Endothelial cell of umbilical vein (primary cell): ENCODE data around the gene GABRB2. TPM values are rescaled to one million over a fixed set of nuclear protein-coding genes. Genes with fewer than 3 reads are reported as not detected.

ENCODE experiments used
- BruUV-seq: library from RNA; stranded (reverse); fragments of 400-500 nt; replicated peaks from 2 replicates; lab custom pipeline; 2021; lab: Mats Ljungman, UMichigan
- CTCF ChIA-PET: fragments of 300-600, 350-600 bp; sonication (Branson Sonifier 250); formaldehyde crosslinking; loops from one replicate; lab custom pipeline; 2021; ENCODE audit warnings: antibody characterized with exemption, inconsistent platforms; lab: Charles Lee
- POLR2A ChIA-PET: fragments of 300-600, 350-600 bp; sonication (Branson Sonifier 250); formaldehyde crosslinking; loops from one replicate; lab custom pipeline; 2021; ENCODE audit warnings: antibody characterized with exemption, inconsistent platforms; lab: Charles Lee
- DNase-seq: peaks from one replicate; pipeline ENCODE4 v3.0.0-alpha.2; 2011; ENCODE audit warnings: low read depth, low spot score
- FAIRE-seq: peaks from 2 replicates; lab custom pipeline; 2011; peaks lifted over from hg19 to GRCh38; lab: Jason Lieb, UNC
- H2AFZ ChIP-seq: 2 replicates; pipeline ENCODE4 v1.6.0; 2012; ENCODE audit warnings: low read depth, low read length, control low read depth, inconsistent platforms
- H3K27ac ChIP-seq: 2 replicates; pipeline ENCODE4 v1.5.1; 2011; ENCODE audit warnings: low read depth, mild to moderate bottlenecking, control low read depth, low read length, moderate library complexity; ENCODE audit not compliant: insufficient read depth
- H3K27me3 ChIP-seq, 2 experiments: 2 replicates each; pipeline versions ENCODE4 v1.6.0 to v1.6.1; 2011; ENCODE audit warnings: low read length in 2 of 2, mixed read lengths in 1 of 2; ENCODE audit not compliant: control insufficient read depth in 2 of 2, insufficient read depth in 2 of 2
- H3K36me3 ChIP-seq, 2 experiments: 2 replicates in 1 of 2; 3 replicates in 1 of 2; pipeline ENCODE4 v1.5.1; 2011; ENCODE audit warnings: low read length in 2 of 2, mild to moderate bottlenecking in 1 of 2, moderate library complexity in 1 of 2; ENCODE audit not compliant: control insufficient read depth in 2 of 2, insufficient read depth in 2 of 2; ENCODE audit errors: extremely low read depth in 1 of 2
- H3K4me1 ChIP-seq: 3 replicates; pipeline ENCODE4 v1.5.1; 2011; ENCODE audit warnings: mild to moderate bottlenecking, low read length; ENCODE audit not compliant: control insufficient read depth, insufficient read depth; ENCODE audit errors: extremely low read depth
- H3K4me2 ChIP-seq: 2 replicates; pipeline ENCODE4 v1.6.1; 2011; ENCODE audit warnings: low read length, control low read depth, mixed read lengths; ENCODE audit not compliant: insufficient read depth
- H3K4me3 ChIP-seq, 3 experiments: fragments of 200-600 bp in 1 of 3; sonication (generic), shearing (Covaris generic) in 1 of 3; replicated peaks in 1 of 3; 2 replicates each; pipeline ENCODE4 v1.5.1; 2011 to 2016; ENCODE audit warnings: control low read depth in 3 of 3, low read length in 3 of 3, mild to moderate bottlenecking in 2 of 3, inconsistent platforms in 1 of 3, low read depth in 1 of 3, moderate library complexity in 1 of 3; ENCODE audit not compliant: insufficient read depth in 1 of 3
- H3K79me2 ChIP-seq: 2 replicates; pipeline ENCODE4 v1.6.0; 2012; ENCODE audit warnings: low read length, inconsistent platforms; ENCODE audit not compliant: control insufficient read depth, insufficient read depth
- H3K9ac ChIP-seq: replicated peaks from 2 replicates; pipeline ENCODE3; 2011; ENCODE audit warnings: low read length, control low read depth; ENCODE audit not compliant: insufficient read depth; ENCODE audit errors: extremely low read depth
- H3K9me1 ChIP-seq: replicated peaks from 3 replicates; pipeline ENCODE4 v1.6.0; 2011; ENCODE audit warnings: mild to moderate bottlenecking, low read length; ENCODE audit not compliant: control insufficient read depth, insufficient read depth; ENCODE audit errors: extremely low read depth
- H3K9me3 ChIP-seq: replicated peaks from 2 replicates; pipeline ENCODE4 v1.5.1; 2012; ENCODE audit warnings: low read length, inconsistent platforms; ENCODE audit not compliant: control insufficient read depth, insufficient read depth
- H4K20me1 ChIP-seq: replicated peaks from 2 replicates; pipeline ENCODE3; 2011; ENCODE audit warnings: mild to moderate bottlenecking, low read length; ENCODE audit not compliant: control insufficient read depth, insufficient read depth; ENCODE audit errors: extremely low read depth
- CTCF ChIP-seq, 2 donors: IDR thresholded peaks; 1 replicate in 1 of 2; 2 replicates in 1 of 2; pipeline ENCODE4 v1.5.1; 2011; ENCODE audit warnings: low read length in 2 of 2, mild to moderate bottlenecking in 2 of 2, moderate library complexity in 2 of 2, control low read depth in 1 of 2, inconsistent platforms in 1 of 2, low read depth in 1 of 2; ENCODE audit not compliant: insufficient read depth in 1 of 2; ENCODE audit errors: extremely low read depth in 1 of 2
- EZH2 ChIP-seq: IDR thresholded peaks from 2 replicates; pipeline ENCODE4 v1.6.1; 2012; ENCODE audit warnings: borderline replicate concordance, low read depth, mild to moderate bottlenecking, moderate library complexity, low read length, inconsistent platforms; ENCODE audit not compliant: severe bottlenecking
- FOS ChIP-seq: IDR thresholded peaks from 2 replicates; pipeline ENCODE4 v1.6.1; 2011; ENCODE audit warnings: mild to moderate bottlenecking, low read length, moderate library complexity, borderline replicate concordance; ENCODE audit not compliant: insufficient read depth
- GATA2 ChIP-seq: IDR thresholded peaks from 2 replicates; pipeline ENCODE4 v1.7.0; 2011; ENCODE audit warnings: low read depth, mild to moderate bottlenecking, moderate library complexity, mixed read lengths, low read length; ENCODE audit not compliant: insufficient read length, insufficient read depth
- JUN ChIP-seq: IDR thresholded peaks from 2 replicates; pipeline ENCODE4 v1.6.1; 2011; ENCODE audit warnings: borderline replicate concordance, low read depth; ENCODE audit not compliant: insufficient read length, insufficient read depth
- MAX ChIP-seq: IDR thresholded peaks from 2 replicates; pipeline ENCODE4 v1.6.1; 2011; ENCODE audit not compliant: insufficient read depth, insufficient read length
- MYC ChIP-seq: IDR thresholded peaks from one replicate; pipeline ENCODE4 v1.6.1; 2011; ENCODE audit warnings: mild to moderate bottlenecking, low read depth, low read length
- POLR2A ChIP-seq: IDR thresholded peaks from 2 replicates; pipeline ENCODE4 v1.6.1; 2012; ENCODE audit warnings: low read depth, mild to moderate bottlenecking, control low read depth, low read length
- POLR2AphosphoS5 ChIP-seq: IDR thresholded peaks from 2 replicates; pipeline ENCODE4 v1.6.1; 2012; ENCODE audit warnings: low read depth, mild to moderate bottlenecking, control low read depth, low read length, moderate library complexity; ENCODE audit not compliant: insufficient read depth
- dilution Hi-C: fragments of 300-500 bp; cut with MboI; formaldehyde crosslinking; loops from one replicate; pipeline ENCODE4 v1.15.0; 2019; ENCODE audit warnings: low sequenced_read_pairs; ENCODE audit not compliant: extremely low pct_ligation_motif_present
- intact Hi-C: fragments of 100-400 bp; cut with micrococcal nuclease; formaldehyde crosslinking; loops from one replicate; pipeline ENCODE4 v1.10.0; 2022
- polyA plus RNA-seq, 4 experiments: library from polyadenylated mRNA; depleted of rRNA in 3 of 4; stranded (reverse) in 3 of 4; unstranded in 1 of 4; fragments of >200 nt; gene quantifications; 2 replicates each; pipeline versions ENCODE4 v1.2.1 to v1.2.3, GENCODE V29; 2011 to 2012; ENCODE audit warnings: missing spikeins in 1 of 4
- total RNA-seq: library from RNA; stranded (reverse); gene quantifications from 2 replicates; pipeline ENCODE4 v1.2.3, GENCODE V29; 2021

GABRB2 gene
- total and polyA plus RNA-seq, 2 donors (not counting 3 experiments of a cell fraction or from before 2014, with no cell fraction given) = not detected

- no peak for FAIRE-seq
- Histone ChIP-seq H3K4me2 (no peak overlapping the region), H4K20me1 (no peaks in the 10 kb centered on the region), H2AFZ (no peak overlapping the region), H3K9me1 (no peaks in the 10 kb centered on the region), H3K79me2 (no peaks in the 10 kb centered on the region), H3K4me3 (no peak overlapping the region), H3K27ac (no peak overlapping the region), H3K27me3 (no peaks in the 10 kb centered on the region), H3K9ac (no peak overlapping the region), H3K9me3 (no peaks in the 10 kb centered on the region), H3K36me3 (no peaks in the 10 kb centered on the region), H3K4me1 (no peaks in the 10 kb centered on the region)
- ChIA-PET POLR2A (no interaction called here), CTCF (no interaction called here)
- no peak for DNase-seq
- intact Hi-C loops (no loop called here), dilution Hi-C loops (no loop called here)
- BruUV-seq = no TSS peak
- TF ChIP-seq GATA2 = no peak
- no peak for TF ChIP-seq MAX
- no peak for TF ChIP-seq FOS
- TF ChIP-seq CTCF (IDR thresholded peaks at IDR 0.05; ENCODE audit: extremely low read depth in 1 of 2, insufficient read depth in 1 of 2, low read depth in 1 of 2, low read length in 2 of 2) = no peak
- no peak for TF ChIP-seq JUN
- TF ChIP-seq MYC = no peak
- TF ChIP-seq POLR2AphosphoS5 = no peak
- TF ChIP-seq EZH2 = no peak
- no peak for TF ChIP-seq POLR2A
These were observed 188.1 kb downstream of the GABRB2 start for GRCh38 chr5:161358446-161358845.
